HCT116 (cell line): ENCODE results near the gene ENTHD1. TPM values are rescaled to one million over a fixed set of nuclear protein-coding genes. Genes with fewer than 3 reads are reported as not detected.

Experiments used
- ATAC-seq: fragments of 200-7000 bp; cut with Tn5 transposase; 2 replicates; pipeline ENCODE4 v1.9.1; 2020; ENCODE audit warnings: mild to moderate bottlenecking, moderate library complexity
- BruUV-seq: library from RNA; stranded (reverse); fragments of 400-500 nt; replicated peaks from 2 replicates; lab custom pipeline; 2021; lab: Mats Ljungman, UMichigan
- CTCF ChIA-PET: fragments of 300-600 bp; sonication (Branson Sonifier 250); formaldehyde crosslinking; loops from one replicate; lab custom pipeline; 2021; ENCODE audit warnings: antibody characterized with exemption; lab: Charles Lee
- POLR2A ChIA-PET: fragments of 300-600, 350-600 bp; sonication (Branson Sonifier 250); formaldehyde crosslinking; loops from one replicate; lab custom pipeline; 2021; ENCODE audit warnings: antibody characterized with exemption; lab: Charles Lee
- RAD21 ChIA-PET, 2 experiments: fragments of 300-600 bp; sonication (Branson Sonifier 250); formaldehyde crosslinking; loops; one replicate each; lab custom pipeline; 2023; ENCODE audit warnings: low total read pairs in 2 of 2; ENCODE audit not compliant: uncharacterized antibody in 2 of 2, unreplicated experiment in 2 of 2, low non-redundant PET in 1 of 2; lab: Charles Lee
- DNase-seq: peaks from one replicate; pipeline ENCODE4 v3.0.0-alpha.2; 2010; ENCODE audit warnings: low read depth, low spot score
- H2AFZ ChIP-seq: fragments of 200-600 bp; shearing (Covaris generic), sonication (generic); 2 replicates; pipeline ENCODE4 v1.6.1; 2017; ENCODE audit warnings: low read depth, mixed run types, mixed read lengths, antibody characterized with exemption, low read length; ENCODE audit not compliant: poor library complexity, severe bottlenecking
- H3K27ac ChIP-seq: 2 replicates; pipeline ENCODE4 v1.5.1; 2012; ENCODE audit warnings: low read depth, low read length
- H3K27me3 ChIP-seq: fragments of 200-600 bp; sonication (generic); 2 replicates; pipeline ENCODE4 v1.6.1; 2016; ENCODE audit warnings: mixed run types, low read length, mixed read lengths; ENCODE audit not compliant: insufficient read depth
- H3K36me3 ChIP-seq, 2 experiments: fragments of 200-500 bp in 1 of 2; fragments of 200-600 bp in 1 of 2; sonication (Bioruptor generic) in 1 of 2; sonication (generic) in 1 of 2; 2 replicates each; pipeline versions ENCODE4 v1.5.1 to v1.6.1; 2014 to 2016; ENCODE audit warnings: low read length in 2 of 2, inconsistent platforms in 1 of 2, mixed read lengths in 1 of 2, mixed run types in 1 of 2; ENCODE audit not compliant: insufficient read depth in 2 of 2, control insufficient read depth in 1 of 2
- H3K4me1 ChIP-seq, 2 experiments: fragments of 200-600 bp in 1 of 2; sonication (generic) in 1 of 2; 2 replicates each; pipeline versions ENCODE4 v1.5.1 to v1.6.1; 2012 to 2017; ENCODE audit warnings: low read length in 2 of 2, inconsistent platforms in 1 of 2, mild to moderate bottlenecking in 1 of 2, mixed read lengths in 1 of 2, mixed run types in 1 of 2, moderate library complexity in 1 of 2; ENCODE audit not compliant: insufficient read depth in 2 of 2, control insufficient read depth in 1 of 2
- H3K4me2 ChIP-seq: fragments of 200-600 bp; sonication (generic); 2 replicates; pipeline ENCODE4 v1.6.1; 2017; ENCODE audit warnings: mixed run types, low read length, mixed read lengths
- H3K4me3 ChIP-seq, 2 experiments: fragments of 200-600 bp in 1 of 2; sonication (generic) in 1 of 2; replicated peaks in 1 of 2; 2 replicates each; pipeline ENCODE4 v1.5.1; 2011 to 2016; ENCODE audit warnings: low read length in 2 of 2, control low read depth in 1 of 2, low read depth in 1 of 2, mild to moderate bottlenecking in 1 of 2, mixed read lengths in 1 of 2, mixed run types in 1 of 2
- H3K79me2 ChIP-seq: fragments of 200-600 bp; sonication (generic); 2 replicates; pipeline ENCODE4 v1.6.1; 2017; ENCODE audit warnings: mild to moderate bottlenecking, mixed run types, low read length, moderate library complexity, mixed read lengths; ENCODE audit not compliant: insufficient read depth
- H3K9ac ChIP-seq: fragments of 200-600 bp; sonication (generic); 2 replicates; pipeline ENCODE4 v1.6.1; 2016; ENCODE audit warnings: low read length, mixed read lengths
- H3K9me2 ChIP-seq: fragments of 200-600 bp; sonication (generic), shearing (Covaris generic); 2 replicates; pipeline ENCODE4 v1.6.1; 2017; ENCODE audit warnings: mixed run types, mild to moderate bottlenecking, moderate library complexity; ENCODE audit not compliant: insufficient read depth
- H3K9me3 ChIP-seq, 2 experiments: fragments of 200-500 bp in 1 of 2; fragments of 200-600 bp in 1 of 2; sonication (Bioruptor generic) in 1 of 2; sonication (generic) in 1 of 2; 2 replicates each; pipeline ENCODE4 v1.6.1; 2014 to 2017; ENCODE audit warnings: low read length in 2 of 2, mixed read lengths in 2 of 2, inconsistent platforms in 1 of 2, low read depth in 1 of 2, mild to moderate bottlenecking in 1 of 2, mixed run types in 1 of 2, moderate library complexity in 1 of 2; ENCODE audit not compliant: control insufficient read depth in 1 of 2, insufficient read depth in 1 of 2
- H4K20me1 ChIP-seq: fragments of 200-600 bp; sonication (generic), shearing (Covaris generic); 2 replicates; pipeline ENCODE4 v1.6.1; 2017; ENCODE audit warnings: mixed run types, mild to moderate bottlenecking, moderate library complexity; ENCODE audit not compliant: insufficient read depth
- CBX3 ChIP-seq: IDR thresholded peaks from 2 replicates; pipeline ENCODE4 v1.6.1; 2012; ENCODE audit warnings: low read depth
- CEBPB ChIP-seq: IDR thresholded peaks from 2 replicates; pipeline ENCODE4 v1.6.1; 2012; ENCODE audit warnings: low read depth
- EGR1 ChIP-seq: IDR thresholded peaks from 2 replicates; pipeline ENCODE4 v1.6.1; 2012; ENCODE audit warnings: low read depth
- EZH2 ChIP-seq: fragments of 200-600 bp; sonication (generic); IDR thresholded peaks from 2 replicates; pipeline ENCODE4 v1.6.1; 2017; ENCODE audit warnings: antibody characterized with exemption, mixed run types
- FOSL1 ChIP-seq: IDR thresholded peaks from 2 replicates; pipeline ENCODE4 v1.6.1; 2012; ENCODE audit warnings: low read depth
- POLR2A ChIP-seq: IDR thresholded peaks from 2 replicates; pipeline ENCODE4 v1.7.0; 2011; ENCODE audit warnings: borderline replicate concordance; ENCODE audit not compliant: insufficient read depth, insufficient read length; ENCODE audit errors: extremely low read depth
- POLR2AphosphoS5 ChIP-seq: IDR thresholded peaks from 2 replicates; pipeline ENCODE4 v1.6.1; 2011; ENCODE audit warnings: mild to moderate bottlenecking, low read depth, low read length, moderate library complexity
- SIN3A ChIP-seq: IDR thresholded peaks from 2 replicates; pipeline ENCODE4 v1.6.1; 2012; ENCODE audit warnings: low read depth
- TCF7L2 ChIP-seq: IDR thresholded peaks from 2 replicates; pipeline ENCODE4 v1.7.0; 2011; ENCODE audit warnings: borderline replicate concordance, inconsistent platforms; ENCODE audit not compliant: insufficient read depth, insufficient read length; ENCODE audit errors: extremely low read depth
- YY1 ChIP-seq: IDR thresholded peaks from 2 replicates; pipeline ENCODE4 v1.6.1; 2011; ENCODE audit warnings: low read length, low read depth, moderate library complexity, mild to moderate bottlenecking; ENCODE audit not compliant: insufficient replicate concordance; ENCODE audit errors: extremely low read depth
- intact Hi-C: fragments of 100-400 bp; cut with micrococcal nuclease; formaldehyde crosslinking; loops from 2 replicates; pipeline ENCODE4 v1.10.0; 2022
- total RNA-seq: library from RNA; stranded (reverse); gene quantifications from one replicate; pipeline ENCODE4 v1.2.1, GENCODE V29; 2021; ENCODE audit not compliant: unreplicated experiment
- TF ChIP-seq, protein P1 (sequence below): IDR thresholded peaks from 2 replicates; pipeline ENCODE4 v1.6.1; 2012
- TF ChIP-seq, protein P2 (sequence below): IDR thresholded peaks from 2 replicates; pipeline ENCODE4 v1.6.1; 2012; ENCODE audit warnings: low read depth

Gene ENTHD1
- total RNA-seq, 1 experiment from 2014 or later, result not detected

DNA sequence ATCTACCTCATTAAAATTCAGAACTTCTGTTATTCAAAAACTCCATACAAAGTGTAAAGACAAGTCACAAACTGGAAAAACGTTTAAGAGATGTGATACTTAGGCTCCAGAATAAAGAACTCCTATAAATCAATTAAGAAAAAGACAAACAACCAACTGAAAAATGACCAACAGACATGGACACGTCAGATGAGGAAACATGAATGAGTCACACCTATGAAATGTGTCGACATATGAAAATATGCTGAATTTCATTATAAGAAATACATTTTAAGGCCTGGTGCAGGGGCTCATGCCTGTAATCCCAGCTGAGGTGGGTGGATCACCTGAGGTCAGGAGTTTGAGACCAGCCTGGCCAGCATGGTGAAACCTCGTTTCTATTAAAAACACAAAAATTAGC lies 78.7 kb downstream of the ENTHD1 start:
- ATAC-seq (no peak), DNase-seq (no peak)
- Histone ChIP-seq H4K20me1 (no peaks in the 10 kb centered on the region), H3K4me1 (peaks cover 0 to 3% of the 10 kb centered on the region in 2 experiments; a peak in 1 of 4 replicates), H3K9ac (no peak overlapping the region), H3K27ac (no peak overlapping the region), H3K27me3 (peaks cover 48% of the 10 kb centered on the region), H3K4me2 (no peak overlapping the region), H3K36me3 (no peaks in the 10 kb centered on the region), H3K79me2 (no peaks in the 10 kb centered on the region), H3K4me3 (no peak overlapping the region), H2AFZ (no peak overlapping the region), H3K9me2 (no peaks in the 10 kb centered on the region), H3K9me3 (no peaks in the 10 kb centered on the region)
- TF ChIP-seq FOSL1 (no peak), POLR2AphosphoS5 (no peak), POLR2A (no peak), EGR1 (no peak), TCF7L2 (no peak), CBX3 (no peak), YY1 (no peak), SIN3A (no peak), EZH2 (no peak), CEBPB (no peak)
- TF ChIP-seq, protein P1, sequence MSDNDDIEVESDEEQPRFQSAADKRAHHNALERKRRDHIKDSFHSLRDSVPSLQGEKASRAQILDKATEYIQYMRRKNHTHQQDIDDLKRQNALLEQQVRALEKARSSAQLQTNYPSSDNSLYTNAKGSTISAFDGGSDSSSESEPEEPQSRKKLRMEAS, result no peak
- TF ChIP-seq, protein P2, sequence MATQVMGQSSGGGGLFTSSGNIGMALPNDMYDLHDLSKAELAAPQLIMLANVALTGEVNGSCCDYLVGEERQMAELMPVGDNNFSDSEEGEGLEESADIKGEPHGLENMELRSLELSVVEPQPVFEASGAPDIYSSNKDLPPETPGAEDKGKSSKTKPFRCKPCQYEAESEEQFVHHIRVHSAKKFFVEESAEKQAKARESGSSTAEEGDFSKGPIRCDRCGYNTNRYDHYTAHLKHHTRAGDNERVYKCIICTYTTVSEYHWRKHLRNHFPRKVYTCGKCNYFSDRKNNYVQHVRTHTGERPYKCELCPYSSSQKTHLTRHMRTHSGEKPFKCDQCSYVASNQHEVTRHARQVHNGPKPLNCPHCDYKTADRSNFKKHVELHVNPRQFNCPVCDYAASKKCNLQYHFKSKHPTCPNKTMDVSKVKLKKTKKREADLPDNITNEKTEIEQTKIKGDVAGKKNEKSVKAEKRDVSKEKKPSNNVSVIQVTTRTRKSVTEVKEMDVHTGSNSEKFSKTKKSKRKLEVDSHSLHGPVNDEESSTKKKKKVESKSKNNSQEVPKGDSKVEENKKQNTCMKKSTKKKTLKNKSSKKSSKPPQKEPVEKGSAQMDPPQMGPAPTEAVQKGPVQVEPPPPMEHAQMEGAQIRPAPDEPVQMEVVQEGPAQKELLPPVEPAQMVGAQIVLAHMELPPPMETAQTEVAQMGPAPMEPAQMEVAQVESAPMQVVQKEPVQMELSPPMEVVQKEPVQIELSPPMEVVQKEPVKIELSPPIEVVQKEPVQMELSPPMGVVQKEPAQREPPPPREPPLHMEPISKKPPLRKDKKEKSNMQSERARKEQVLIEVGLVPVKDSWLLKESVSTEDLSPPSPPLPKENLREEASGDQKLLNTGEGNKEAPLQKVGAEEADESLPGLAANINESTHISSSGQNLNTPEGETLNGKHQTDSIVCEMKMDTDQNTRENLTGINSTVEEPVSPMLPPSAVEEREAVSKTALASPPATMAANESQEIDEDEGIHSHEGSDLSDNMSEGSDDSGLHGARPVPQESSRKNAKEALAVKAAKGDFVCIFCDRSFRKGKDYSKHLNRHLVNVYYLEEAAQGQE, result no peak
- intact Hi-C loops, result no loop called here
- ChIA-PET RAD21 (no interaction called here), POLR2A (no interaction called here), CTCF (no interaction called here)
- no TSS peak for BruUV-seq
